ENCODE measurements around the gene PICK1. TPM values are rescaled to one million over a fixed set of nuclear protein-coding genes. Genes with fewer than 3 reads are reported as not detected.

Gene PICK1
- total and polyA plus RNA-seq, 2 of the 13 experiments (the other 11 are each of a cell fraction or from before 2014, with no cell fraction given) = 19.3 to 25.3 TPM

DNA sequence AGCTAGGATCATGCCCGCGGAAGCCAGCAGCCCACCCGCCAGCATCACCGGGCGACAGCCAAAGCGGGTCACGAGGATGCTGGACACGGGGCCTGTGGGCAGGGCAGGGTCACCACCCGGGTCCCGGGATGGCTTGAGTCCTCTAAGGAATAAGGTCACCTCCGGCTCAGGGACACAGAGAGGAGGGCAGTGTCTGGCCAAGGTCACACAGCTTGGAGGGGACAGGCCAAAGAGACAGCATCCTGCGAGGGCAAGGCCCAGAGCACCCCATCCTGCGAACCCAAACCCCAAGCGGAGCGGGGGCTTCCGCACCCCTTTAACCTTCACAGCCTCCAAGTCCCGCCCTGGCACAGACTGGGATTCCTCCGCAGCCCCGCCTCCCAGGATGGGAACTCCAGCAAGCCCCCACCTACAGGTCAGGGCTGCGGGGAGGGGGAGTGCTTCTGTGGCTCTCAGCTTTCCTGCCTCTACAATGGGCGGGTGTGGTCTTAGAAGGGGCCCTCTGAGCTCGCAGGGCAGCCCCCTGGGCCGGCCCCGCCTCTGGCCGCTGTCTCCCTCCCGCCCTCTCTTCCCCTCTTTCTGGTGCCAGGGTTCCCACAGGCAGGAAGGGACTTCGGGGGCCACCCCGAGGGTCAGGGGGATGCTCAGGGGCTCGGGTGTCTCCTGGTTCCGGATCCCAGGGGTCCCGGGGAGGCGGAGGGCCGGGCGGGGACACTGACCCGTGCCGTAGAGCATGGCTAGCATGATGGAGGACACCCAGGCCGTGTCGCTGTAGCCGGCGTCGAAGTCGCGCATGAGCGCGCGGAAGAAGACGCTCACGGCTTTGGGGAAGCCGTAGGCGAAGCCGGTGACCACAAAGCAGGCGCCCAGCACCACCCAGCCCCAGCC is 25.0 kb downstream of the PICK1 start:
- TF ChIP-seq EZH2 (conservative IDR thresholded peaks at IDR 0.05; ENCODE audit: low read depth, low read length) (no peak), REL (CRISPR knock-in tag; conservative IDR thresholded peaks at IDR 0.05) (no peak), ZNF629 (CRISPR knock-in tag; conservative IDR thresholded peaks at IDR 0.05) (0 out of 2 replicates have a peak, but pooled peaks have one; percentile 11)
- H3K4me3 ChIP-seq (replicated peaks in 1 of 3; ENCODE audit: insufficient read depth in 1 of 3, low read depth in 2 of 3, low read length in 3 of 3) = no peak overlapping the region
- H3K36me3 ChIP-seq (replicated peaks in 1 of 2; ENCODE audit: control insufficient read depth in 1 of 2, insufficient read depth in 2 of 2, low read length in 2 of 2) = peaks cover 5 to 11% of the 10 kb centered on the region in 2 experiments; a peak in 3 of 5 replicates
- intact Hi-C loops (cut with micrococcal nuclease; ENCODE audit: unreplicated experiment) (no loop called here), in situ Hi-C loops (cut with HindIII; ENCODE audit: extremely low pct_ligation_motif_present, low pct_unique_long_range_greater_than_20kb) (no loop called here)
- FAIRE-seq (no peak), ATAC-seq (no peak), DNase-seq (ENCODE audit: low spot score) (no peak)
- H3K4me1 ChIP-seq (ENCODE audit: insufficient read depth, low read length) = no peaks in the 10 kb centered on the region
- no peak overlapping the region for H3K9ac ChIP-seq (ENCODE audit: insufficient read depth, low read depth, low read length)
- H2AFZ ChIP-seq (ENCODE audit: low read length) = no peak overlapping the region
- H3K79me2 ChIP-seq (ENCODE audit: insufficient read depth, low read length) = no peaks in the 10 kb centered on the region
- H3K27me3 ChIP-seq (ENCODE audit: control insufficient read depth in 1 of 2, insufficient read depth in 2 of 2, low read length in 2 of 2) = no peaks in the 10 kb centered on the region
- no peak overlapping the region for H3K4me2 ChIP-seq (ENCODE audit: low read depth, low read length)
- H4K20me1 ChIP-seq (ENCODE audit: insufficient read depth, low read length) = no peaks in the 10 kb centered on the region
- ChIA-PET CTCF (ENCODE audit: low intra/inter-chr PET ratio, low total read pairs) (no interaction called here), POLR2A (no interaction called here)
- H3K9me3 ChIP-seq (ENCODE audit: low read length) = no peaks in the 10 kb centered on the region
- H3K27ac ChIP-seq (ENCODE audit: extremely low read length, insufficient read depth, low read length) = no peak overlapping the region
- no TSS peak for BruUV-seq (replicated peaks)
- 85% methylated on average over 30 of the region's 52 CpGs for WGBS (ENCODE audit: low lambda C conversion rate)

DNA sequence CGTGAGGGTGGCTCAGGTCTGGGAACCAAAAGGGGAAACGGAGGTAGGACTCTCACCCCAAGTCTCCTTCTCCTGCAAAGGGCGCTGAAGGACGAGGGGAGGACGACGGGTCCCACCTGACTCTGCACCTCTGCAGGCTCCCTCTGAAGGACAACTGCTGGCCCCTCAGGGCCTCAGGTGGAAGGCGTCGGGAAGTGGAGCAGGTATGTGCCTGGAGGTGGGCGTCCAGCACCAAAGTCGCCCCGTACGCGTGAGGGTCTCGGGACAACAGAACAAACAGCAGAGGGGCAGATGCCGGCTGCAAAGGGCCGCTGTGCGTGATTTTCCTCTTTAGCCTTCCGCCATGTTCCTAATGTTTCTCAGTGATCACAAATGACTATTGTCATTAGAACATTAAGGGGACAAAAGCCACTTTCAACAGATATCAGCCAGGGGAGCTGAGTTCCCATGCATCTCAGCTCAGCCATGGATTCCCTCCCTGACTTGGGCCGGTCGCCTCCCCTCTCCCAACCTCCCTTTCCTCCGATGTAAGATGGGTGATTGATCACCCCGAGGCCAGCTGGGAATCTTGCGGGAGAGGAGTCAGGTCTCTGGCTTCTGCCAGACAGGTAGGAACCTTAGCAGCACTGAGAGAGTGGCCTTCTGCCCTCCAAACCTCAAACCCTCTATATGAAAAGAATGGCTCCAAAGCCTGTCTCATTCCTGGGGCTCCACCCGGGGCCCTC is 25.9 kb downstream of the PICK1 start:
- intact Hi-C loops (cut with micrococcal nuclease; ENCODE audit: unreplicated experiment) (no loop called here), in situ Hi-C loops (cut with HindIII; ENCODE audit: extremely low pct_ligation_motif_present, low pct_unique_long_range_greater_than_20kb) (no loop called here)
- no peak for FAIRE-seq
- WGBS (ENCODE audit: low lambda C conversion rate) = 90% methylated on average over 23 of the region's 24 CpGs
- H2AFZ ChIP-seq (ENCODE audit: low read length) = no peak overlapping the region
- no peaks in the 10 kb centered on the region for H3K27me3 ChIP-seq (ENCODE audit: control insufficient read depth in 1 of 2, insufficient read depth in 2 of 2, low read length in 2 of 2)
- CTCF ChIA-PET (ENCODE audit: low intra/inter-chr PET ratio, low total read pairs) = no interaction called here
- DNase-seq (ENCODE audit: low spot score) = no peak
- H3K4me3 ChIP-seq (replicated peaks in 1 of 3; ENCODE audit: insufficient read depth in 1 of 3, low read depth in 2 of 3, low read length in 3 of 3) = no peak overlapping the region
- H3K4me1 ChIP-seq (ENCODE audit: insufficient read depth, low read length) = no peaks in the 10 kb centered on the region
- no peak overlapping the region for H3K9ac ChIP-seq (ENCODE audit: insufficient read depth, low read depth, low read length)
- TF ChIP-seq SOX13 (IDR thresholded peaks at IDR 0.05) = no peak
- no peak for TF ChIP-seq SOX13 (CRISPR knock-in tag; conservative IDR thresholded peaks at IDR 0.05 in 1 of 2, IDR thresholded peaks at IDR 0.05 in 1 of 2)
- no peak for TF ChIP-seq EHMT2 (IDR thresholded peaks at IDR 0.05; ENCODE audit: borderline replicate concordance, low read depth, low read length)
- no peak for ATAC-seq
- POLR2A ChIA-PET = interaction anchor here (1.2 kb wide), 1 partner anchor 27 kb away, joined by 3 read pairs; the partner anchor contains the start of gene BAIAP2L2
- H3K4me2 ChIP-seq (ENCODE audit: low read depth, low read length) = no peak overlapping the region
- H3K79me2 ChIP-seq (ENCODE audit: insufficient read depth, low read length) = no peaks in the 10 kb centered on the region
- no peak overlapping the region for H3K27ac ChIP-seq (ENCODE audit: extremely low read length, insufficient read depth, low read length)
- BruUV-seq (replicated peaks) = no TSS peak
- no peaks in the 10 kb centered on the region for H4K20me1 ChIP-seq (ENCODE audit: insufficient read depth, low read length)
- peaks cover 7 to 16% of the 10 kb centered on the region in 2 experiments; a peak in 4 of 5 replicates for H3K36me3 ChIP-seq (replicated peaks in 1 of 2; ENCODE audit: control insufficient read depth in 1 of 2, insufficient read depth in 2 of 2, low read length in 2 of 2)
- no peaks in the 10 kb centered on the region for H3K9me3 ChIP-seq (ENCODE audit: low read length)

Data from HepG2 (cell line).